Measurements from ENCODE around the gene SERINC2. TPM values are rescaled to one million over a fixed set of nuclear protein-coding genes. Genes with fewer than 3 reads are reported as not detected.

The SERINC2 gene
- total RNA-seq, 2 experiments from 2014 or later, result 0.16 TPM; not detected in 1

- TF ChIP-seq CTCF (IDR thresholded peaks at IDR 0.05), result no peak
- intact Hi-C loops (cut with micrococcal nuclease), result no loop called here
- POLR2A ChIA-PET, result no interaction called here
- DNase-seq, result no peak
- Mint-ChIP-seq H3K9me3 (peaks cover 6% of the 10 kb centered on the region), H3K4me3 (no peak overlapping the region), H3K36me3 (ENCODE audit: low read depth) (no peaks in the 10 kb centered on the region), H3K27me3 (no peaks in the 10 kb centered on the region), H3K4me1 (ENCODE audit: low read depth) (no peaks in the 10 kb centered on the region), H3K27ac (no peak overlapping the region)
- ATAC-seq, result no peak
- CTCF ChIA-PET, result no interaction called here
These were observed 26.3 kb downstream of the SERINC2 start for GRCh38 chr1:31439276-31439675.

GRCh38 chr1:31441073-31441472 is 28.1 kb downstream of the SERINC2 start:
- Mint-ChIP-seq H3K9me3 (peaks cover 6% of the 10 kb centered on the region), H3K4me3 (no peak overlapping the region), H3K27me3 (no peaks in the 10 kb centered on the region), H3K36me3 (ENCODE audit: low read depth) (no peaks in the 10 kb centered on the region), H3K27ac (no peak overlapping the region), H3K4me1 (ENCODE audit: low read depth) (no peaks in the 10 kb centered on the region)
- TF ChIP-seq CTCF (IDR thresholded peaks at IDR 0.05), result no peak
- DNase-seq (no peak), ATAC-seq (no peak)
- POLR2A ChIA-PET, result no interaction called here
- intact Hi-C loops (cut with micrococcal nuclease), result no loop called here
- CTCF ChIA-PET, result no interaction called here

GRCh38 chr1:31441558-31441957 is 28.5 kb downstream of the SERINC2 start:
- ChIA-PET CTCF (interaction anchor here (2.6 kb wide), 1 partner anchor 20 kb away, joined by 6 read pairs; no protein-coding TSS in a partner anchor), POLR2A (no interaction called here)
- Mint-ChIP-seq H3K4me3 (no peak overlapping the region), H3K27me3 (no peaks in the 10 kb centered on the region), H3K4me1 (ENCODE audit: low read depth) (no peaks in the 10 kb centered on the region), H3K9me3 (peaks cover 6% of the 10 kb centered on the region), H3K27ac (no peak overlapping the region), H3K36me3 (ENCODE audit: low read depth) (no peaks in the 10 kb centered on the region)
- intact Hi-C loops (cut with micrococcal nuclease), result no loop called here
- DNase-seq (no peak), ATAC-seq (no peak)
- TF ChIP-seq CTCF (IDR thresholded peaks at IDR 0.05), result no peak

GRCh38 chr1:31441970-31442647 is 29.1 kb downstream of the SERINC2 start:
- no peak for TF ChIP-seq CTCF (IDR thresholded peaks at IDR 0.05)
- Mint-ChIP-seq H3K27me3 (no peaks in the 10 kb centered on the region), H3K27ac (no peak overlapping the region), H3K36me3 (ENCODE audit: low read depth) (no peaks in the 10 kb centered on the region), H3K4me3 (no peak overlapping the region), H3K9me3 (peaks cover 6% of the 10 kb centered on the region), H3K4me1 (ENCODE audit: low read depth) (no peaks in the 10 kb centered on the region)
- CTCF ChIA-PET, result interaction anchor here (0.6 to 2.6 kb wide), 2 partner anchors 20 to 21 kb away, joined by 3 to 6 read pairs; no protein-coding TSS in a partner anchor
- DNase-seq (no peak), ATAC-seq (no peak)
- POLR2A ChIA-PET, result no interaction called here
- intact Hi-C loops (cut with micrococcal nuclease), result no loop called here

- peaks cover 6% of the 10 kb centered on the region for H3K9me3 Mint-ChIP-seq
- TF ChIP-seq CTCF (IDR thresholded peaks at IDR 0.05), result no peak
- H3K27ac Mint-ChIP-seq, result no peak overlapping the region
- intact Hi-C loops (cut with micrococcal nuclease), result no loop called here
- ChIA-PET POLR2A (no interaction called here), CTCF (interaction anchor here (0.6 to 2.6 kb wide), 2 partner anchors 19 to 21 kb away, joined by 3 to 6 read pairs; no protein-coding TSS in a partner anchor)
- no peaks in the 10 kb centered on the region for H3K36me3 Mint-ChIP-seq (ENCODE audit: low read depth)
- H3K27me3 Mint-ChIP-seq, result no peaks in the 10 kb centered on the region
- no peaks in the 10 kb centered on the region for H3K4me1 Mint-ChIP-seq (ENCODE audit: low read depth)
- no peak overlapping the region for H3K4me3 Mint-ChIP-seq
- DNase-seq (no peak), ATAC-seq (no peak)
These were observed 29.6 kb downstream of the SERINC2 start for GRCh38 chr1:31442648-31442994.

Measured in activated CD8-positive, alpha-beta T cell treated with anti-CD3 and anti-CD28 coated beads for 36 hours (primary cell).